A673 (cell line): Measurements from ENCODE around the gene CCDC136. TPM values are rescaled to one million over a fixed set of nuclear protein-coding genes. Genes with fewer than 3 reads are reported as not detected.

Experiments used
- BruUV-seq: library from RNA; stranded (reverse); fragments of 400-500 nt; replicated peaks from 2 replicates; lab custom pipeline; 2021; lab: Mats Ljungman, UMichigan
- CTCF ChIA-PET: fragments of 300-600 bp; sonication (Branson Sonifier 250); formaldehyde crosslinking; loops from one replicate; lab custom pipeline; 2022; ENCODE audit warnings: antibody characterized with exemption; lab: Charles Lee
- POLR2A ChIA-PET: fragments of 300-600 bp; sonication (Branson Sonifier 250); formaldehyde crosslinking; loops from one replicate; lab custom pipeline; 2022; ENCODE audit warnings: antibody characterized with exemption; ENCODE audit not compliant: low non-redundant PET; lab: Charles Lee
- DNase-seq: peaks from one replicate; pipeline ENCODE4 v3.0.0-alpha.2; 2015; ENCODE audit warnings: low spot score
- H3K27ac ChIP-seq: fragments of 200-600 bp; sonication (generic); 2 replicates; pipeline ENCODE4 v1.5.1; 2016; ENCODE audit warnings: mixed run types, low read depth, mild to moderate bottlenecking, mixed read lengths, antibody characterized with exemption, low read length; ENCODE audit not compliant: poor library complexity, severe bottlenecking
- H3K27me3 ChIP-seq: fragments of 200-600 bp; sonication (generic); replicated peaks from 2 replicates; pipeline ENCODE4 v1.6.1; 2017; ENCODE audit warnings: mixed run types, low read depth, mild to moderate bottlenecking, mixed read lengths, antibody characterized with exemption, low read length; ENCODE audit not compliant: insufficient read depth, poor library complexity
- H3K36me3 ChIP-seq: fragments of 200-600 bp; sonication (generic); 2 replicates; pipeline ENCODE4 v1.6.1; 2016; ENCODE audit warnings: mixed run types, mild to moderate bottlenecking, mixed read lengths, antibody characterized with exemption, low read length; ENCODE audit not compliant: insufficient read depth, poor library complexity, severe bottlenecking
- H3K4me1 ChIP-seq: fragments of 200-600 bp; sonication (generic); 2 replicates; pipeline ENCODE4 v1.6.1; 2017; ENCODE audit warnings: mixed run types, mild to moderate bottlenecking, mixed read lengths, antibody characterized with exemption, low read length; ENCODE audit not compliant: insufficient read depth, poor library complexity, severe bottlenecking
- H3K4me3 ChIP-seq: fragments of 200-600 bp; sonication (generic); 2 replicates; pipeline ENCODE4 v1.5.1; 2016; ENCODE audit warnings: low read depth, mixed run types, mild to moderate bottlenecking, mixed read lengths, low read length; ENCODE audit not compliant: poor library complexity, severe bottlenecking
- H3K9me3 ChIP-seq: fragments of 200-600 bp; sonication (generic); 2 replicates; pipeline ENCODE4 v1.6.1; 2016; ENCODE audit warnings: mixed run types, low read depth, mild to moderate bottlenecking, mixed read lengths, antibody characterized with exemption, low read length; ENCODE audit not compliant: poor library complexity, severe bottlenecking
- CTCF ChIP-seq: fragments of 300-800, 200-600 bp; sonication (generic); conservative IDR thresholded peaks from 2 replicates; pipeline ENCODE4 v1.5.1; 2017; ENCODE audit warnings: low read depth, mild to moderate bottlenecking, antibody characterized with exemption, low read length, moderate library complexity, mixed read lengths
- EZH2 ChIP-seq: fragments of 200-600 bp; sonication (generic); IDR thresholded peaks from 2 replicates; pipeline ENCODE4 v1.6.1; 2017; ENCODE audit warnings: borderline replicate concordance, low read depth, mild to moderate bottlenecking, mixed read lengths, antibody characterized with exemption, low read length; ENCODE audit not compliant: poor library complexity, severe bottlenecking
- intact Hi-C: fragments of 100-400 bp; cut with micrococcal nuclease; formaldehyde crosslinking; loops from one replicate; pipeline ENCODE4 v1.10.0; 2022; ENCODE audit not compliant: unreplicated experiment
- total RNA-seq: library from RNA; stranded (reverse); gene quantifications from 2 replicates; pipeline ENCODE4 v1.2.3, GENCODE V29; 2021

CCDC136 gene
- total RNA-seq, 1 experiment from 2014 or later: 4.4 TPM

DNA sequence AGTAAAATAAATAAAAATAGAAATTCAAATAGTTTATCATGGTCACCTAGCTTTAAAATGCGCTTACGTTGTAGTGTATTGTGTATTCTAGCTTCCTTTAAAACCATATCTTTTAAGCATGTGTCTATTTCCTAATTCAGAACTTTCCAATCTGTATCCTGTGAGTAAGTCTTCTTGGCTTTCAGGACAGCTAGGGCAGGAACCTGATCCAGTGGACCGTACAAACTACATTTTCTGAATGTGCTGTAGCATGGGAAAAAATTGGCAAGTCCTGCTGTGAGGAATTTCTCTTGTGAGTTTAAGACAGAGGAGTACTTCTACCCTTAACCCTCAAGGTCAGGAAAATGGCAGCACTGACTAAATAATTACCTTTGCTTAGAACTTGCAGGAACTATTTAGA is 28.2 kb upstream of the CCDC136 start:
- intact Hi-C loops: no loop called here
- no peaks in the 10 kb centered on the region for H3K4me1 ChIP-seq
- TF ChIP-seq EZH2 (no peak), CTCF (no peak)
- H3K27ac ChIP-seq: no peak overlapping the region
- no peak for DNase-seq
- H3K9me3 ChIP-seq: no peaks in the 10 kb centered on the region
- no peak overlapping the region for H3K4me3 ChIP-seq
- no peaks in the 10 kb centered on the region for H3K27me3 ChIP-seq
- H3K36me3 ChIP-seq: peaks cover 76% of the 10 kb centered on the region
- ChIA-PET POLR2A (no interaction called here), CTCF (no interaction called here)
- BruUV-seq: no TSS peak

DNA sequence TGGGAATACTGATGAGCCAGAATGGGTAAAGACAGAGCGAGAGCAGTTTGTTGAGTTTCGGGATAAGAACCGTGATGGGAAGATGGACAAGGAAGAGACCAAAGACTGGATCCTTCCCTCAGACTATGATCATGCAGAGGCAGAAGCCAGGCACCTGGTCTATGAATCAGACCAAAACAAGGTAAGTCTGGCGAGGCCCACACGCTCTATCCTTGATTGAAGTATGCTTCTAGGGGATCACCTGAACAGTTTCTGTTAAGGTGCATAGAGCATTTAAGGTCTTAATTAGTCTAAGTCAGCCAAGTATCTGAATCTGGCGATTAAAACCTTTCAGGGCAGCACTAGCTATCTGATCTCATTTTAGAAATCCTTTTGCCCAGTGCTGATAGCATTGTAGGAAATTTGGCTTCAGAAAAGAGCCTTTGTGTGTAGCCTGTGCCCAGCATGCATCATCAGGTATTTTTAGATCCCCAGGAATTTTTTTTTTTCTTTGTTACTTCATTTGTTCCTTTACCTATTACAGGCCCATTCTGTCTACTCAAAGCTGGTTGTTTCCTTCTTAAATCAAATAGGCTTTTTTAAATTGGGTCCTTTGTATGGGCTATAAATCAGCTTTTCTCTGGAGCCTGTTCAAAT is 24.2 kb upstream of the CCDC136 start:
- H3K9me3 ChIP-seq: no peaks in the 10 kb centered on the region
- H3K36me3 ChIP-seq: peaks cover 72% of the 10 kb centered on the region
- DNase-seq: no peak
- H3K4me3 ChIP-seq: no peak overlapping the region
- no peaks in the 10 kb centered on the region for H3K27me3 ChIP-seq
- intact Hi-C loops: no loop called here
- H3K27ac ChIP-seq: no peak overlapping the region
- ChIA-PET CTCF (interaction anchor here (0.6 kb wide), 1 partner anchor 632 kb away, joined by 3 read pairs; no protein-coding TSS in a partner anchor), POLR2A (no interaction called here)
- no peaks in the 10 kb centered on the region for H3K4me1 ChIP-seq
- no TSS peak for BruUV-seq
- no peak for TF ChIP-seq EZH2
- TF ChIP-seq CTCF: no peak

DNA sequence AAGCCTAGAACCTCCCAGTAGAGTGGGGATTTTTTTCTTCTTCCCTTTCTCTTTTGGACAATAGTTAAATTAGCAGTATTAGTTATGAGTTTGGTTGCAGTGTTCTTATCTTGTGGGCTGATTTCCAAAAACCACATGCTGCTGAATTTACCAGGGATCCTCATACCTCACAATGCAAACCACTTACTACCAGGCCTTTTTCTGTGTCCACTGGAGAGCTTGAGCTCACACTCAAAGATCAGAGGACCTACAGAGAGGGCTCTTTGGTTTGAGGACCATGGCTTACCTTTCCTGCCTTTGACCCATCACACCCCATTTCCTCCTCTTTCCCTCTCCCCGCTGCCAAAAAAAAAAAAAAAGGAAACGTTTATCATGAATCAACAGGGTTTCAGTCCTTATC is 21.5 kb upstream of the CCDC136 start:
- Histone ChIP-seq H3K4me1 (no peaks in the 10 kb centered on the region), H3K27me3 (no peaks in the 10 kb centered on the region), H3K9me3 (no peaks in the 10 kb centered on the region), H3K36me3 (peaks cover 61% of the 10 kb centered on the region), H3K27ac (no peak overlapping the region), H3K4me3 (no peak overlapping the region)
- TF ChIP-seq CTCF (no peak), EZH2 (no peak)
- POLR2A ChIA-PET: no interaction called here
- CTCF ChIA-PET: no interaction called here
- BruUV-seq: no TSS peak
- DNase-seq: no peak
- intact Hi-C loops: no loop called here
